ENCODE data around the gene SLC46A3. TPM values are rescaled to one million over a fixed set of nuclear protein-coding genes. Genes with fewer than 3 reads are reported as not detected.

The SLC46A3 gene
- total RNA-seq, 6 donors from 2014 or later = 5.8 to 25.0 (median 14.6) TPM

GRCh38 chr13:28739376-28739775 is 20.6 kb upstream of the SLC46A3 start:
- Histone ChIP-seq H3K4me1 (peaks cover 0 to 3% (median 0%) of the 10 kb centered on the region in 4 donors), H3K4me3 (no peak overlapping the region), H3K27me3 (no peaks in the 10 kb centered on the region), H3K9me3 (no peaks in the 10 kb centered on the region), H3K36me3 (no peaks in the 10 kb centered on the region), H3K27ac (no peak overlapping the region)
- ATAC-seq (ENCODE audit: low FRiP score in 2 of 2) = no peak
- whole genome bisulfite sequencing, 2 donors = 87 to 94% methylated on average over 3 of the region's 3 CpGs
- peak in 1 of 2 donors; percentile 0 for DNase-seq
- TF ChIP-seq POLR2AphosphoS5 (IDR thresholded peaks at IDR 0.05) (no peak), EP300 (IDR thresholded peaks at IDR 0.05) (no peak), CTCF (IDR thresholded peaks at IDR 0.05) (no peak), POLR2A (IDR thresholded peaks at IDR 0.05) (no peak)

- Histone ChIP-seq H3K27ac (no peak overlapping the region), H3K4me3 (no peak overlapping the region)
- 84 to 87% methylated on average over 8 of the region's 8 CpGs for WGBS, 2 donors
These were observed 16.8 kb upstream of the SLC46A3 start for GRCh38 chr13:28735481-28736029.

GRCh38 chr13:28734906-28735305 is 16.1 kb upstream of the SLC46A3 start:
- H3K27me3 ChIP-seq = no peaks in the 10 kb centered on the region
- H3K4me3 ChIP-seq = no peak overlapping the region
- TF ChIP-seq POLR2A (IDR thresholded peaks at IDR 0.05) (no peak), EP300 (IDR thresholded peaks at IDR 0.05) (no peak), POLR2AphosphoS5 (IDR thresholded peaks at IDR 0.05) (no peak), CTCF (IDR thresholded peaks at IDR 0.05) (no peak)
- no peaks in the 10 kb centered on the region for H3K9me3 ChIP-seq
- H3K4me1 ChIP-seq = no peaks in the 10 kb centered on the region
- no peaks in the 10 kb centered on the region for H3K36me3 ChIP-seq
- no peak for DNase-seq
- no peak overlapping the region for H3K27ac ChIP-seq
- ATAC-seq (ENCODE audit: low FRiP score in 2 of 2) = no peak
- 60 to 76% methylated on average over 2 of the region's 2 CpGs for WGBS, 2 donors

More at GRCh38 chr13:28735481-28736029, 16.8 kb upstream of the SLC46A3 start:
- DNase-seq = peak in 1 of 2 donors; percentile 4
- Histone ChIP-seq H3K9me3 (no peaks in the 10 kb centered on the region), H3K4me1 (no peaks in the 10 kb centered on the region), H3K27me3 (no peaks in the 10 kb centered on the region), H3K36me3 (no peaks in the 10 kb centered on the region)
- no peak for ATAC-seq (ENCODE audit: low FRiP score in 2 of 2)
- TF ChIP-seq CTCF (IDR thresholded peaks at IDR 0.05) (no peak), POLR2A (IDR thresholded peaks at IDR 0.05) (no peak), POLR2AphosphoS5 (IDR thresholded peaks at IDR 0.05) (no peak), EP300 (IDR thresholded peaks at IDR 0.05) (no peak)

GRCh38 chr13:28730762-28731161 is 12.0 kb upstream of the SLC46A3 start:
- no peak for ATAC-seq (ENCODE audit: low FRiP score in 2 of 2)
- Histone ChIP-seq H3K27me3 (no peaks in the 10 kb centered on the region), H3K9me3 (no peaks in the 10 kb centered on the region), H3K27ac (no peak overlapping the region), H3K4me3 (no peak overlapping the region), H3K36me3 (no peaks in the 10 kb centered on the region), H3K4me1 (no peaks in the 10 kb centered on the region)
- DNase-seq = no peak
- 88 to 94% methylated on average over 3 of the region's 3 CpGs for WGBS, 2 donors
- TF ChIP-seq POLR2A (IDR thresholded peaks at IDR 0.05) = no peak
- TF ChIP-seq CTCF (IDR thresholded peaks at IDR 0.05) = no peak
- no peak for TF ChIP-seq POLR2AphosphoS5 (IDR thresholded peaks at IDR 0.05)
- no peak for TF ChIP-seq EP300 (IDR thresholded peaks at IDR 0.05)

- Histone ChIP-seq H3K4me3 (no peak overlapping the region), H3K9me3 (no peaks in the 10 kb centered on the region), H3K4me1 (no peaks in the 10 kb centered on the region), H3K36me3 (no peaks in the 10 kb centered on the region), H3K27me3 (no peaks in the 10 kb centered on the region), H3K27ac (no peak overlapping the region)
- DNase-seq (no peak), ATAC-seq (ENCODE audit: low FRiP score in 2 of 2) (no peak)
- 52 to 54% methylated on average over 2 of the region's 2 CpGs for whole genome bisulfite sequencing, 2 donors
- TF ChIP-seq EP300 (IDR thresholded peaks at IDR 0.05) (no peak), CTCF (IDR thresholded peaks at IDR 0.05) (no peak), POLR2AphosphoS5 (IDR thresholded peaks at IDR 0.05) (no peak), POLR2A (IDR thresholded peaks at IDR 0.05) (no peak)
These were observed 10.8 kb upstream of the SLC46A3 start for GRCh38 chr13:28729541-28729940.

Data from upper lobe of left lung (tissue), 6 donors.